SK-MEL-5 (cell line): ENCODE data around the gene CCDC14. TPM values are rescaled to one million over a fixed set of nuclear protein-coding genes. Genes with fewer than 3 reads are reported as not detected.

Source experiments
- DNase-seq: peaks from one replicate; pipeline ENCODE4 v3.0.0-alpha.2; 2016; ENCODE audit warnings: low read depth, low spot score
- in situ Hi-C: cut with HindIII; loops from 2 replicates; pipeline ENCODE4 v1.10.0; 2016; ENCODE audit warnings: low sequenced_read_pairs, high pct_unique_total_duplicates, low pct_unique_long_range_greater_than_20kb
- total RNA-seq: library from RNA; depleted of rRNA; stranded (reverse); fragments of >200 nt; shearing (Covaris generic); gene quantifications from 2 replicates; pipeline ENCODE4 v1.2.3, GENCODE V29; 2014; rRNA removed

Gene CCDC14
- total RNA-seq, 1 experiment from 2014 or later: 39.0 TPM

GRCh38 chr3:123878807-123879206 lies 82.2 kb downstream of the CCDC14 start:
- DNase-seq: no peak
- in situ Hi-C loops: no loop called here

GRCh38 chr3:123877965-123878364 lies 83.1 kb downstream of the CCDC14 start:
- in situ Hi-C loops: no loop called here
- no peak for DNase-seq

- in situ Hi-C loops: no loop called here
- DNase-seq: no peak
These were observed 83.6 kb downstream of the CCDC14 start for GRCh38 chr3:123877466-123877865.

DNA sequence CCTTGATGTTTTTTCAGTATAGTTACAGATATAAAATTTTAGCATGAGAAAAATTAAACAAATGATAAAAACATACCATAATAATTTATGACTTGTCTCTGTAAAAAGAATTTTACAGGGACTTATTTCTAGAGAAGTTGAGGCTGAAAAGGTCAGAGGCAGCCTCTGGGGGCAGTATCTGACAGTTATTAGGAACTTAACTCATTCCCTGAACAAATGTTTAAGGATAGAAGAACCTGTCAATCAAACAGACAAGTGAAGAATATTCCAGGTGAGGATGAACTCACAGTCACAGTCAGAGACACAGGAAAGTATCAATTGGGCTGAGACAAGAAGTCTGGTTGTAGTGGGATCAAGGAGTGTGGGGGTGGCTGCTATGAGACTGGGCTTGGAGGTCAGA lies 84.2 kb downstream of the CCDC14 start:
- peak; percentile 22 for DNase-seq
- in situ Hi-C loops: no loop called here

DNA sequence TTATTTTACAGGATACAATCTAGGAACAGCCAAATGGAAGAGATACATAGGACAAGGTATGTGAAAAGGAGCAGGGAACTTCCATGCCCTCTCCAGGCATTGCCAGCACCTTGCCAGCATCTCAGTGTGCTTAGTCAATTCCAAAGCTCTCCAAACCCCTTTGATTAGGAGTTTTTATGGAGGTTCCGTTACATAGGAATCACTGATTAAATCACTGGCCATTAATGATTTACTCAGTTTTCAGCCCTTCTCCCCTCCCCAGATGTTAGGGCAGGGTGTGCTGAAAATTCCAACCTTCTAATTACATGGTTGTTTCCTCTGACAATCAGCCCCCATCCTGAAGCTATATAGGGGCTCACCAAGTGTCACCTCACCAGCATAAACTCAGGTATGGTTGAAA lies 88.4 kb downstream of the CCDC14 start:
- no peak for DNase-seq
- in situ Hi-C loops: no loop called here

GRCh38 chr3:123871946-123872345 lies 89.1 kb downstream of the CCDC14 start:
- in situ Hi-C loops: no loop called here

GRCh38 chr3:123870033-123870432 lies 91.0 kb downstream of the CCDC14 start:
- in situ Hi-C loops: no loop called here
- no peak for DNase-seq

More at GRCh38 chr3:123871946-123872345, 89.1 kb downstream of the CCDC14 start:
- no peak for DNase-seq

DNA sequence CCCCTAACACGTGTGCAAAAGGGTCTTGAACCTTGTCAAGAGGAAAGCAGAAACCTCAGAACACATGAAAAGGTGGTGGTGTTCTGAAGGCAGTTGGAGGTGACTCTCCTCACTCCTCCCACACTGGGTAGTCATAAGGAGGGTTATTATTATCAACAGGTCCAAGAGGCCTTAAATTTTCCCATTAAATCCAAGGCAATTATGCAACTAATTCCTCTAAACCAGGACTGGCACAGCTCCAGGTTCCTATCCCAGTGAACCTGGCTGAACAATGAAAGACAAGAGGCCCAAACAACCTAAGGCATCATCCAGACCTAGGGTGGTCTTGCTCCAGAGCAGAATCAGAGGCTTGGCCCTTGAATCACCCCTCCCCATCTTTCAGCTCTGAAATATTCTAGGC lies 91.9 kb downstream of the CCDC14 start:
- no peak for DNase-seq
- in situ Hi-C loops: no loop called here

- DNase-seq: no peak
- in situ Hi-C loops: no loop called here
These were observed 96.3 kb downstream of the CCDC14 start for GRCh38 chr3:123864706-123865105.

Other genes with a start within 250 kb of the CCDC14 start
- gene MYLK, start 76.9 kb downstream of the CCDC14 start, total RNA-seq: 5.2 and 23.7 TPM in 2 replicates
- 33.4 and 37.8 TPM in 2 replicates for gene ROPN1, start 30.9 kb upstream of the CCDC14 start, total RNA-seq
- gene KALRN, start 72.1 kb upstream of the CCDC14 start, total RNA-seq: 0.72 and 1.7 TPM in 2 replicates